ENCODE data around the gene RILP.

RILP gene

GRCh38 chr17:1621273-1621954 lies 28.3 kb downstream of the RILP start:
- no peak for DNase-seq (ENCODE audit: low read depth in 2 of 2)
- TF ChIP-seq, protein P1, sequence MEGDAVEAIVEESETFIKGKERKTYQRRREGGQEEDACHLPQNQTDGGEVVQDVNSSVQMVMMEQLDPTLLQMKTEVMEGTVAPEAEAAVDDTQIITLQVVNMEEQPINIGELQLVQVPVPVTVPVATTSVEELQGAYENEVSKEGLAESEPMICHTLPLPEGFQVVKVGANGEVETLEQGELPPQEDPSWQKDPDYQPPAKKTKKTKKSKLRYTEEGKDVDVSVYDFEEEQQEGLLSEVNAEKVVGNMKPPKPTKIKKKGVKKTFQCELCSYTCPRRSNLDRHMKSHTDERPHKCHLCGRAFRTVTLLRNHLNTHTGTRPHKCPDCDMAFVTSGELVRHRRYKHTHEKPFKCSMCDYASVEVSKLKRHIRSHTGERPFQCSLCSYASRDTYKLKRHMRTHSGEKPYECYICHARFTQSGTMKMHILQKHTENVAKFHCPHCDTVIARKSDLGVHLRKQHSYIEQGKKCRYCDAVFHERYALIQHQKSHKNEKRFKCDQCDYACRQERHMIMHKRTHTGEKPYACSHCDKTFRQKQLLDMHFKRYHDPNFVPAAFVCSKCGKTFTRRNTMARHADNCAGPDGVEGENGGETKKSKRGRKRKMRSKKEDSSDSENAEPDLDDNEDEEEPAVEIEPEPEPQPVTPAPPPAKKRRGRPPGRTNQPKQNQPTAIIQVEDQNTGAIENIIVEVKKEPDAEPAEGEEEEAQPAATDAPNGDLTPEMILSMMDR (IDR thresholded peaks at IDR 0.05; ENCODE audit: low read depth, low read length), result no peak
- no peak overlapping the region for H3K4me3 ChIP-seq (replicated peaks in 1 of 2; ENCODE audit: low read depth in 2 of 2, low read length in 2 of 2)

DNA sequence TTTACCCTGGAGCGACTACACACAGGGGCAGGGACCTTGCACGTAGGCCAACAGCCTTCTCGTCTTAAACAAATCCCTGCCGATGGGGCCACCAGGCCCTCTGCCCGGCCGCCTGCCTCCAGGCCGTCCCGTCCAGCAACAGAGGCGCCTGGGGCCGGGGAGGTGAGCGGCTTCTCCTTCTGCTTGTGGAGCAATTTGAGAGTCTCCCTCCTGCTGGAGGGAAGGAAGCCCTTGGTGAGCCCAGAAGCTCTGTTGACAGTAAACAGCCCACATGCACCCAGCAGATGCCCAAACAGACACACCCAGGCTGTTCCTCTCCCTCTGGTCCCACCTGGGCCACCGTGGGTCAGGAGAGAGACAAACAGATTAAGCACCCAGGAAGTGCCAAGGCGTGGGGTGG lies 29.2 kb downstream of the RILP start:
- TF ChIP-seq, protein P1 (IDR thresholded peaks at IDR 0.05; ENCODE audit: low read depth, low read length), result no peak
- no peak overlapping the region for H3K4me3 ChIP-seq (replicated peaks in 1 of 2; ENCODE audit: low read depth in 2 of 2, low read length in 2 of 2)
- no peak for DNase-seq (ENCODE audit: low read depth in 2 of 2)

DNA sequence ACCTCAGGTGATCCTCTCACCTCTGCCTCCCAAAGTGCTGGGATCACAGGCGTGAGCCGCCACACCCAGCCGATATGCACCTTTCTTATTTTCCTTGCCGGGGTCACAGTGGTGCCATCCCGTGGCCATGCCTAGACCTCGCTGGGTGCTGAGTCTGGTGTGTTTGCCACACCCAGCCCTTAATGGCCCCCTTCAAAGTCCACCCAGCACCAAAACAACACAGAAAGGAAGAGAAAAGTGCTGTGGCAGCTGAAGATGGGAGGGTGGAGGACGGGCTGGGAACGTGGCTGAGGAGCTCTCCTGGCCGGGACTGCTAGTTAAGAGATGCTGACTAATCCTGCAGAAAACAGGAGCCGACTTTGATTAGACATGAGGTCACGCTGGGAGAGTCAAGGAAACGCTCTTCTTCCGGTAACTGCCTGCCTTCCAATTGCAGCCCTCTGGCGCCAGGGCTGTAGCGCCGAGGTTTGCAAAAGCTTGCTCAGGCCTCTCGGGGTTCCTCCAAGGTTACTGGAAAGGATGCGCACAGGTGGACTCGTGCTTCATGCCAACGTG lies 32.0 kb downstream of the RILP start:
- H3K4me3 ChIP-seq (replicated peaks in 1 of 2; ENCODE audit: low read depth in 2 of 2, low read length in 2 of 2), result no peak overlapping the region

DNA sequence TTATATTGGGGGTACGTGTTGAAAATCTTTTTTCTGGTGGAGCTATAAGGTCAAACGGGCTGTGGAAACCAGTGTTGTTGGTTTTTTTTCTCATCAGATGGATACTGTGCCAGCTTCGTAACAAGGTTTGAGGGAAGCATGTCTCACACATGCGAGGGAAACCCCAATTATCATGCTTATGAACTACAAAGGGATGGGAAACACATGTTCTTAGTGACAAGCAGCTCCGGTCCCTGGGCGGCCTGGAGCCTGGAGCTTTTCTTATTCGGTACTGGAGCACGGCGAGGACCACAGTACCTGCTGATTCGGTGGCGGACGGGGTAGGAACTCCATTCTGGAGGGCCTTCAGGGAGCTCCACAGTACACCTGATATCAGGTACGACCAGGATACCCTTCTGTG lies 33.6 kb downstream of the RILP start:
- no peak overlapping the region for H3K4me3 ChIP-seq (replicated peaks in 1 of 2; ENCODE audit: low read depth in 2 of 2, low read length in 2 of 2)

More for the DNA sequence above, 32.0 kb downstream of the RILP start:
- peak; percentile 83 to 89 for DNase-seq (ENCODE audit: low read depth in 2 of 2)
- TF ChIP-seq, protein P1 (IDR thresholded peaks at IDR 0.05; ENCODE audit: low read depth, low read length), result no peak

DNA sequence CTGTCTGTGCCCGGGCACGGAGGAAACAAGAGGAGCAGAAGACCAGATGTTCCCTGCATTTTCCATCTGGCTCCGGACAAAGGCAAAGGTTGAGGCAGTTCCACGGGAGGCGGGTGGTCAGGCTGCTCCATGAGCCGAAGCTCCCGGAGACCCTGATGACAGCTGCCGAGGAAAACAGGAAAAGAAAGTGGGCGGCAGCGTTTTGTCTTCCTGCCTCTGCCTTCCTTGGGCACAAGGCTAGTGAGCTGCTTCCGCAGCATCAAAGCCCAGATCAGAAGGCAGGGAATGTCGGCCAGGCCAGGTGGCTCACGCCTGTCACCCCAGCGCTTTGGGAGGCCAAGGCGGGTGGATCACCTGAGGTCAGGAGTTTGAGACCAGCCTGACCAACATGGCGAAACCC lies 37.3 kb downstream of the RILP start:
- H3K4me3 ChIP-seq (replicated peaks in 1 of 2; ENCODE audit: low read depth in 2 of 2, low read length in 2 of 2), result no peak overlapping the region
- no peak for DNase-seq (ENCODE audit: low read depth in 2 of 2)
- TF ChIP-seq, protein P1 (IDR thresholded peaks at IDR 0.05; ENCODE audit: low read depth, low read length), result no peak

More for the DNA sequence above, 33.6 kb downstream of the RILP start:
- DNase-seq (ENCODE audit: low read depth in 2 of 2), result no peak
- TF ChIP-seq, protein P1 (IDR thresholded peaks at IDR 0.05; ENCODE audit: low read depth, low read length), result no peak

DNA sequence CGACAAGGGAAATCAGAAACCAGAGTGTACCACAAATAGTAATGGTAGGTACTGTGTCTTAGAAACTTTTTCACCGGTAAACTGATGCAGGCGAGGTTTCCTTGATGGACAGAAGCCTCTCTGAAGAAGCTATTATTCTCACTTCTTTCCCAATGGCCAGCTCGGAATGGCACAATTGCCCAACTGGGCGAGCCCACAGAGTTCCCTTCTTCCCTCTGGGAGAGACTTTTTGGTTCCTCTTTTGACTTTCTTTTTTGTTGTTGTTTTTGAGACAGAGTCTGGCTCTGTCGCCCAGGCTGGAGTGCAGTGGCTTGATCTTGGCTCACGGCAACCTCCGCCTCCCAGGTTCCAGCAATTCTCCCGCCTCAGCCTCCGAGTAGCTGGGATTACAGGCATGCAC lies 38.0 kb downstream of the RILP start:
- H3K4me3 ChIP-seq (replicated peaks in 1 of 2; ENCODE audit: low read depth in 2 of 2, low read length in 2 of 2), result no peak overlapping the region
- TF ChIP-seq, protein P1 (IDR thresholded peaks at IDR 0.05; ENCODE audit: low read depth, low read length), result no peak
- DNase-seq (ENCODE audit: low read depth in 2 of 2), result no peak

Data from cardiac fibroblast (primary cell).